Right cardiac atrium (tissue), 5 donors: Measurements from ENCODE around the gene WWTR1. TPM values are rescaled to one million over a fixed set of nuclear protein-coding genes. Genes with fewer than 3 reads are reported as not detected.

Source experiments
- ATAC-seq, 2 donors: fragments of 200-7000 bp; cut with Tn5 transposase; one replicate each; pipeline versions ENCODE4 v1.8.0 to v1.9.1; 2020; ENCODE audit warnings: moderate library complexity in 2 of 2, mild to moderate bottlenecking in 1 of 2
- DNase-seq, 3 donors: peaks; one replicate each; pipeline ENCODE4 v3.0.0-alpha.2; 2020
- H3K27ac ChIP-seq: one replicate; pipeline ENCODE4 v1.5.1; 2013; ENCODE audit warnings: mild to moderate bottlenecking, low read length, control low read depth, moderate library complexity
- H3K27me3 ChIP-seq: one replicate; pipeline ENCODE4 v1.6.1; 2013; ENCODE audit not compliant: control insufficient read depth, insufficient read depth
- H3K4me1 ChIP-seq: one replicate; pipeline ENCODE4 v1.6.1; 2013; ENCODE audit warnings: low read length; ENCODE audit not compliant: control insufficient read depth, insufficient read depth
- H3K4me3 ChIP-seq: one replicate; pipeline ENCODE4 v1.5.1; 2013; ENCODE audit warnings: low read length, control low read depth
- H3K9me3 ChIP-seq: one replicate; pipeline ENCODE4 v1.6.1; 2013; ENCODE audit warnings: low read length; ENCODE audit not compliant: control insufficient read depth
- WGBS: extraction: QIAGEN DNeasy Blood & Tissue Kit; methylation state at CpG from one replicate; pipeline ENCODE4 v1.1.7; 2013; 5-methylcytosine and 5-hydroxymethylcytosine counted together
- intact Hi-C, 4 donors: fragments of 100-400 bp; cut with DNase I; formaldehyde crosslinking; loops; one replicate each; pipeline versions ENCODE4 v1.11.0 to v1.14.0; 2022 to 2023
- polyA plus RNA-seq: library from polyadenylated mRNA; stranded (reverse); fragments of 200-250 nt; gene quantifications from one replicate; pipeline ENCODE4 v1.2.3, GENCODE V29; 2013
- total RNA-seq, 4 donors: library from RNA; stranded (reverse); fragmentation: NEBNext Ultra II Directional; extraction: Animal tissue kit (Norgen Biotek cat#: 25700); gene quantifications; one replicate each; pipeline ENCODE4 v1.2.1, GENCODE V29; 2021
- donor health status: healthy with polysubstance abuse.
- donor health status: DM: no; HTN: yes; CAD: no.
- donor health status: DM: no; HTN: no; CAD: no.
- donor health status: DM: no; HTN: yes; CAD: no; lungs with severe emphysema.
- donor health status: DM: yes; HTN: yes; CAD: no.

Gene WWTR1
- total and polyA plus RNA-seq, 5 donors, result 23.0 to 99.2 (median 51.1) TPM

- intact Hi-C loops, result no loop called here
- no peaks in the 10 kb centered on the region for H3K9me3 ChIP-seq
- ATAC-seq, result peak in 1 of 2 donors; percentile 64
- peaks cover 12% of the 10 kb centered on the region for H3K4me1 ChIP-seq
- no peaks in the 10 kb centered on the region for H3K27me3 ChIP-seq
- H3K27ac ChIP-seq, result no peak overlapping the region
- WGBS, result 36% methylated on average over 4 of the region's 4 CpGs
- no peak for DNase-seq
- no peak overlapping the region for H3K4me3 ChIP-seq
Observed at GRCh38 chr3:149609595-149609994, 48.2 kb downstream of the WWTR1 start.

DNA sequence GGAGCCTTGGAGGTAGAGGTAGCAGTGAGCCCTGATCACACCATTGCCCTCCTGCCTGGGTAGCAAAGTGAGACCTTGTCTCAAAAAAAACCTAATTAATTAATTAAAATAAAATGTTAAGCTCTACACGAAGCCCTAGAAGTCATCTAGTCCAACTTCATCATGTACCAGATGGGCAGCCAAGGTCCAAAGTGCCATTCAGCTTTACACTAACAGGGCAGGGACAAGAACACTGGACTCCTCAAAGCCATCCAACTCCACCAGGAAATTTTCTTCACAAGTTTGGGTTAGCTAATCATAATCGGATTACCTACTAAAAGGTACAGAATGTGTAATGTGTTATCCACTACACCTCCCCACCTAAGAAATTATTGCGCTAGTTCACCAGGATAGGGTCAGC, 48.8 kb downstream of the WWTR1 start:
- intact Hi-C loops, result no loop called here
- WGBS, result 91% methylated on average over 3 of the region's 3 CpGs
- ATAC-seq (no peak), DNase-seq (no peak)
- Histone ChIP-seq H3K4me1 (peaks cover 18% of the 10 kb centered on the region), H3K27ac (no peak overlapping the region), H3K9me3 (no peaks in the 10 kb centered on the region), H3K27me3 (no peaks in the 10 kb centered on the region), H3K4me3 (no peak overlapping the region)

- intact Hi-C loops, result no loop called here
- H3K27ac ChIP-seq, result no peak overlapping the region
- no peak overlapping the region for H3K4me3 ChIP-seq
- peaks cover 12% of the 10 kb centered on the region for H3K4me1 ChIP-seq
- no peaks in the 10 kb centered on the region for H3K9me3 ChIP-seq
- WGBS, result 92% methylated on average over 2 of the region's 2 CpGs
- DNase-seq (no peak), ATAC-seq (no peak)
- H3K27me3 ChIP-seq, result no peaks in the 10 kb centered on the region
Observed at GRCh38 chr3:149605902-149606301, 51.9 kb downstream of the WWTR1 start.

GRCh38 chr3:149604125-149604875, 53.5 kb downstream of the WWTR1 start:
- ATAC-seq, result peak; percentile 17 to 30
- Histone ChIP-seq H3K4me3 (no peak overlapping the region), H3K9me3 (no peaks in the 10 kb centered on the region), H3K4me1 (peaks cover 14% of the 10 kb centered on the region), H3K27ac (no peak overlapping the region), H3K27me3 (no peaks in the 10 kb centered on the region)
- no peak for DNase-seq
- 64% methylated on average over 4 of the region's 4 CpGs for WGBS
- intact Hi-C loops, result no loop called here

- DNase-seq (no peak), ATAC-seq (peak; percentile 34 to 40)
- Histone ChIP-seq H3K27me3 (no peaks in the 10 kb centered on the region), H3K4me3 (no peak overlapping the region), H3K9me3 (no peaks in the 10 kb centered on the region), H3K4me1 (peaks cover 16% of the 10 kb centered on the region), H3K27ac (no peak overlapping the region)
- 53% methylated on average over 3 of the region's 3 CpGs for WGBS
- intact Hi-C loops, result no loop called here
Observed at GRCh38 chr3:149603126-149604074, 54.4 kb downstream of the WWTR1 start.

- Histone ChIP-seq H3K27ac (no peak overlapping the region), H3K4me1 (peaks cover 19% of the 10 kb centered on the region), H3K9me3 (no peaks in the 10 kb centered on the region), H3K27me3 (no peaks in the 10 kb centered on the region), H3K4me3 (no peak overlapping the region)
- WGBS, result 88% methylated on average over 1 of the region's 1 CpG
- intact Hi-C loops, result no loop called here
- ATAC-seq (no peak), DNase-seq (no peak)
Observed at GRCh38 chr3:149600634-149601033, 57.2 kb downstream of the WWTR1 start.

DNA sequence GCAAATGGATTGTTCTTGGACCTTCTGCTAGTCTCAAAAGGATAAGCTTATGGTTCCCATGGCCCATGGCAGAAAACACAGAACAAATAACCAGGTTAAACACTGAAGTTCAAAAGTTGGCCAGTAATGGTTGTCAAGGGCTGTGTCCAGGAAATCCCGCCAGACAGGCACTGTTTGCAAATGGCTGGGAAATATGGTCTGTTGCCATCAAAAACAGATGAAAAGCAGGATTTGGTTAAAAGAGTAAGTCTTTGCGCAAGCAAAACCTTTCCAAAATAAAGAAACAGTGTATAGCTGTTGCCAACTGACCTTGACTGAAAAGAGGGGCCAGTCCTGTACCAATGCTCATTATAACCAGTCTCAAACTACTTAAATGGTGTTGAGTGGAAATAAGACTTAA, 58.6 kb downstream of the WWTR1 start:
- DNase-seq, result peak; percentile 67 to 85 (median 74)
- no peak overlapping the region for H3K27ac ChIP-seq
- ATAC-seq, result peak; percentile 90

DNA sequence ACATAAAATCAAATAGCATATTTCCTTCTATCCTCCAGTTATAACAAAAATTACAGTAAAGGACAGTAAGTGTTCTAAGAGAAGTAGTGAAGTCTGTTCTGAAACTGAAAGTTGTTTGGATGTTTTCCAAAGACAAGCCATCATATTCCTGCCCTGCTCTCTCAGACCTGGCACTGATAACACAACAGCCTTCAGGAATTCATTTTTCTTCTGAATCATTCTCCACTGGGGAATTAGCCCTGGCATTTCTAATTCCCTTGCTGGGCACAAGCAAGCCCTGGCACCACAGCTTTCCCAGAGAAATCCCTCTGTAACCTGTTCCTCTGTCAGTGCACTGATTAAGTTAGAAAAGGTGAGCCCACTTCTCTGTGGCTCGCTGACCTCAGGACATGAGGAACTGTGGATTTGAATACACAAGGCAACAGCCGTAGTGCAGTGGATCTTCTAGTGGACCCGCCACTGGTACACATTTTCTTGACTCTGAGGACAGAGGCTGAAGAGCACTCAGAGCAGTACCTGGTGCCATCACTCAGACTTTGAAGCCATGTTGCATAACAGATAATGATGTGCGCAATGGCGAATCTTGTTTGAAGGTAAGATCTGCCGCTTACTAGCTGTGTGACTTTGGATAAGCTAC, 61.6 kb downstream of the WWTR1 start:
- H3K27me3 ChIP-seq, result no peaks in the 10 kb centered on the region
- DNase-seq, result no peak
- ATAC-seq, result no peak
- peaks cover 13% of the 10 kb centered on the region for H3K4me1 ChIP-seq
- H3K9me3 ChIP-seq, result no peaks in the 10 kb centered on the region
- no peak overlapping the region for H3K4me3 ChIP-seq
- no peak overlapping the region for H3K27ac ChIP-seq
- 91% methylated on average over 6 of the region's 6 CpGs for WGBS
- intact Hi-C loops, result no loop called here

More for the DNA sequence above, 58.6 kb downstream of the WWTR1 start:
- H3K4me3 ChIP-seq, result no peak overlapping the region
- H3K4me1 ChIP-seq, result peaks cover 13% of the 10 kb centered on the region
- H3K27me3 ChIP-seq, result no peaks in the 10 kb centered on the region
- intact Hi-C loops, result no loop called here
- 54% methylated on average over 2 of the region's 2 CpGs for WGBS
- no peaks in the 10 kb centered on the region for H3K9me3 ChIP-seq

GRCh38 chr3:149593418-149594160, 64.2 kb downstream of the WWTR1 start:
- WGBS, result 77% methylated on average over 8 of the region's 8 CpGs
- Histone ChIP-seq H3K4me1 (peaks cover 5% of the 10 kb centered on the region), H3K27me3 (no peaks in the 10 kb centered on the region), H3K4me3 (no peak overlapping the region), H3K27ac (no peak overlapping the region), H3K9me3 (no peaks in the 10 kb centered on the region)
- DNase-seq, result no peak
- intact Hi-C loops, result no loop called here
- no peak for ATAC-seq

DNA sequence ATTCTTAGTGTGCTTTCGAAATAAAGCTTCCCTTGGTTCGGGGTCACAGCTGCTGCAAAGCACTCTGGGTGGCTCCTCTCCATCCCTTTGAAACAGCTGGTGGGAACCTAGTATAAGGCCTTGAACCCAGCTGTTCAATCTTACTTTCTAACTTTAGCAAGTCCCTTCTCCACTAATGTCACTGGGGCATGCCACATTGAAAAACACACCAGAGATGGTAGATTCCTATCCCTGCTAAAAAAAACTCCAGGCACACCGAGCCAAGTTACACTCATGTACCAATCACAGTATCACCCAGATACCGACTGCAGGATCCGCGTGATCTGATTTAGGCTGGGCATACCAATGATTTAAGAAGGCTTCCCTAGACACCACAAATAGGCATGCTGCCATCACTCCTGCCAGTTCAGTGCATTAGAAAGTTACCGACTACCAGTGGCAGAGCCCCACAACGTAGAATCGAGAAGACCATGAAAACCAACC, 65.0 kb downstream of the WWTR1 start:
- no peaks in the 10 kb centered on the region for H3K27me3 ChIP-seq
- peaks cover 5% of the 10 kb centered on the region for H3K4me1 ChIP-seq
- 59% methylated on average over 9 of the region's 9 CpGs for WGBS
- H3K9me3 ChIP-seq, result no peaks in the 10 kb centered on the region
- intact Hi-C loops, result no loop called here
- peak in 2 of 3 donors; percentile 46 to 64 for DNase-seq
- peak overlapping the region; percentile 18 for H3K27ac ChIP-seq
- no peak overlapping the region for H3K4me3 ChIP-seq
- peak; percentile 70 to 92 for ATAC-seq
